Stromal cell of bone marrow (primary cell): ENCODE data around the gene ADAMTS2.
A peak's percentile ranks its signal among the peaks of the same experiment; 100 is the strongest.
"Not testable (repeated sequence)": the region's sequence is repeated elsewhere in the genome, so short reads cannot be mapped to it uniquely, and the experiment has no call there.

Experiments used
- DNase-seq: peaks from one replicate; pipeline ENCODE4 v3.0.0-alpha.2; 2012; ENCODE audit warnings: low read depth

The ADAMTS2 gene

GRCh38 chr5:179296150-179296821 lies 49.0 kb downstream of the ADAMTS2 start:
- no peak for DNase-seq

GRCh38 chr5:179295778-179296149 lies 49.5 kb downstream of the ADAMTS2 start:
- DNase-seq = no peak

- peak; percentile 68 for DNase-seq
These were observed 50.1 kb downstream of the ADAMTS2 start for GRCh38 chr5:179294891-179295777.

- no peak for DNase-seq
These were observed 51.0 kb downstream of the ADAMTS2 start for GRCh38 chr5:179294131-179294780.

GRCh38 chr5:179292681-179293635 lies 52.3 kb downstream of the ADAMTS2 start:
- DNase-seq = no peak

- no peak for DNase-seq
These were observed 53.1 kb downstream of the ADAMTS2 start for GRCh38 chr5:179292202-179292601.

GRCh38 chr5:179290681-179291540 lies 54.4 kb downstream of the ADAMTS2 start:
- DNase-seq = no peak

- no peak for DNase-seq
These were observed 55.4 kb downstream of the ADAMTS2 start for GRCh38 chr5:179289756-179290385.

GRCh38 chr5:179288809-179289185 lies 56.5 kb downstream of the ADAMTS2 start:
- DNase-seq = no peak

GRCh38 chr5:179288101-179288808 lies 57.0 kb downstream of the ADAMTS2 start:
- no peak for DNase-seq

- DNase-seq = no peak
These were observed 57.6 kb downstream of the ADAMTS2 start for GRCh38 chr5:179287631-179288030.

- no peak for DNase-seq
These were observed 58.2 kb downstream of the ADAMTS2 start for GRCh38 chr5:179287071-179287470.

GRCh38 chr5:179285776-179286162 lies 59.5 kb downstream of the ADAMTS2 start:
- DNase-seq = not testable (repeated sequence)

- no peak for DNase-seq
These were observed 60.3 kb downstream of the ADAMTS2 start for GRCh38 chr5:179284751-179285631.

- DNase-seq = not testable (repeated sequence)
These were observed 61.4 kb downstream of the ADAMTS2 start for GRCh38 chr5:179283908-179284307.

GRCh38 chr5:179281694-179282093 lies 63.6 kb downstream of the ADAMTS2 start:
- DNase-seq = no peak

GRCh38 chr5:179280095-179280490 lies 65.2 kb downstream of the ADAMTS2 start:
- no peak for DNase-seq

GRCh38 chr5:179279347-179280094 lies 65.7 kb downstream of the ADAMTS2 start:
- DNase-seq = no peak
